Mesendoderm (in vitro differentiated cells): Measurements from ENCODE around the gene PTCD3. TPM values are rescaled to one million over a fixed set of nuclear protein-coding genes. Genes with fewer than 3 reads are reported as not detected.

ENCODE experiments used
- DNase-seq: peaks from one replicate; pipeline ENCODE4 v3.0.0; 2013
- H2AK5ac ChIP-seq: 2 replicates; pipeline ENCODE4 v1.6.1; 2013; ENCODE audit warnings: low read length, inconsistent platforms
- H2BK120ac ChIP-seq: 2 replicates; pipeline ENCODE4 v1.6.1; 2013; ENCODE audit warnings: low read depth, mild to moderate bottlenecking, low read length, moderate library complexity, mixed read lengths
- H2BK15ac ChIP-seq: replicated peaks from 2 replicates; pipeline ENCODE4 v1.6.1; 2013; ENCODE audit warnings: low read depth, mild to moderate bottlenecking, moderate library complexity
- H2BK5ac ChIP-seq: 2 replicates; pipeline ENCODE4 v1.6.1; 2013; ENCODE audit warnings: low read length, inconsistent platforms
- H3K18ac ChIP-seq: 2 replicates; pipeline ENCODE4 v1.6.1; 2013; ENCODE audit warnings: mild to moderate bottlenecking, low read length, mixed read lengths
- H3K23ac ChIP-seq: one replicate; pipeline ENCODE4 v1.6.1; 2013; ENCODE audit warnings: low read length
- H3K27ac ChIP-seq: 2 replicates; pipeline ENCODE4 v1.5.1; 2013; ENCODE audit warnings: low read depth, mild to moderate bottlenecking, inconsistent platforms, low read length, moderate library complexity
- H3K27me3 ChIP-seq: 2 replicates; pipeline ENCODE4 v1.6.1; 2013; ENCODE audit warnings: low read length, control low read depth, mild to moderate bottlenecking, inconsistent platforms; ENCODE audit not compliant: insufficient read depth, poor library complexity
- H3K36me3 ChIP-seq: 2 replicates; pipeline ENCODE4 v1.6.1; 2013; ENCODE audit warnings: low read length, inconsistent platforms; ENCODE audit not compliant: control insufficient read depth, insufficient read depth
- H3K4ac ChIP-seq: one replicate; pipeline ENCODE4 v1.6.1; 2013; ENCODE audit warnings: low read depth, mild to moderate bottlenecking, low read length, moderate library complexity
- H3K4me1 ChIP-seq: 2 replicates; pipeline ENCODE4 v1.6.1; 2013; ENCODE audit warnings: low read depth, low read length, inconsistent platforms; ENCODE audit not compliant: control insufficient read depth
- H3K4me2 ChIP-seq: 2 replicates; pipeline ENCODE4 v1.6.1; 2013; ENCODE audit warnings: low read length
- H3K4me3 ChIP-seq: 2 replicates; pipeline ENCODE4 v1.5.1; 2013; ENCODE audit warnings: mild to moderate bottlenecking, low read length
- H3K56ac ChIP-seq: one replicate; pipeline ENCODE4 v1.6.1; 2013; ENCODE audit warnings: low read length
- H3K79me1 ChIP-seq: 2 replicates; pipeline ENCODE4 v1.6.1; 2013; ENCODE audit warnings: low read length, inconsistent platforms
- H3K79me2 ChIP-seq: 2 replicates; pipeline ENCODE4 v1.6.1; 2013; ENCODE audit warnings: mild to moderate bottlenecking, low read length; ENCODE audit not compliant: control insufficient read depth, insufficient read depth
- H3K9ac ChIP-seq: 2 replicates; pipeline ENCODE4 v1.6.1; 2013; ENCODE audit warnings: low read length, inconsistent platforms
- H4K5ac ChIP-seq: one replicate; pipeline ENCODE4 v1.6.1; 2013; ENCODE audit warnings: low read length
- H4K8ac ChIP-seq: one replicate; pipeline ENCODE4 v1.6.1; 2013; ENCODE audit warnings: low read depth, mild to moderate bottlenecking, control low read depth, low read length, moderate library complexity
- WGBS: extraction: QIAGEN DNeasy Blood & Tissue Kit; methylation state at CpG from one replicate; pipeline ENCODE4 v1.1.7; 2013; ENCODE audit warnings: low lambda C conversion rate, missing lambda C conversion rate; ENCODE audit not compliant: insufficient coverage; ENCODE audit errors: extremely low coverage; 5-methylcytosine and 5-hydroxymethylcytosine counted together
- polyA plus RNA-seq, 2 experiments: library from polyadenylated mRNA; stranded (reverse); fragments of 200-250 nt; gene quantifications; one replicate each; pipeline ENCODE4 v1.2.3, GENCODE V29; 2013

Gene PTCD3
- 71.0 TPM for polyA plus RNA-seq (2013, experiment 1 of 2)
- polyA plus RNA-seq (2013, experiment 2 of 2), result 72.6 TPM

DNA sequence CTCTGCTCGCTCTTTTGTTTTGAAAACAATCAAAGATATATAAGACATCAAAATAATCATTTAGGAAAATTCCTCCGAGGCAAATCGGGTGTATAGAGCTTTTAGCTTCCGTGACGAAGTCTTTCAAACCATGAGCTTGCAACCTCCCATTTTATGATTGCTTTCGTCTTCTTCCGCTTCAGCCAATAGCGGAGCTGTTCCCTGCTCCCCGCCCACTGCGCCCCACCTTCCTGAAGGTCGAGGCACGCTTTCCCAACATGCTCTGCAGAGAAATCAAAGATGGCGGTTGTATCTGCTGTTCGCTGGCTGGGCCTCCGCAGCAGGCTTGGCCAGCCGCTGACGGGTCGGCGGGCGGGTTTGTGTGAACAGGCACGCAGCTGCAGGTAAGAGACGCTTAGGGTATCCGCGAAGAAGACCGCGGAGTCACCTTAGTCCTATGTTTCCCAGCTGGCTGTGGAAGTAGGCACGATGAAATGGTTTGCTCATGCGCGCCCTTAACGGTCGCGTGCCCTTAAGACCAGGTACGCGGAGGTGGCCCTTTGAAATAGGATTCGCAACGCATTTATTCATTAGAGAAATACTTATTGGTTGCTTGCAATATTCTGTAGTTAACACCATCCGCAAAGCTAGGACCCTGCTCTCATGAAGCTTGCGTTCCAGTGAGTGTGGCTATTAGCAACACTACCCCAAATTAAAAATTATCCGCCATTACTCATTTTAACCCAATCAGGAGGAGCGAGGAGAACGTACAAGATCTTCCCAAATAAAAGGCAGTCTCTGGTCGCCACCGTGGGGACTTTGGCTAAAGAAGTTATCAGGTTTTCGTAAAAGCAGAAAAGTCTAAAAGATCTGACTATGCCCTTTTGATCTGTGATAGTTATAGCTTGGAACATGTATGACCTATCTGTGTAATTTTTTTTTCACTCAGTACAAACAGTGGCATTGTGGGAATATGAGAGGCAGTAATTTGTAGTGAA is at the start of gene PTCD3:
Gene PTCD3 (plus strand): TSS at position 267 of the 977 bp plus-strand sequence. CDS start 13 bp downstream, at position 280.
- peak; percentile 98 for DNase-seq
- H3K56ac ChIP-seq, result peak within 1 kb of the TSS; percentile 92

DNA sequence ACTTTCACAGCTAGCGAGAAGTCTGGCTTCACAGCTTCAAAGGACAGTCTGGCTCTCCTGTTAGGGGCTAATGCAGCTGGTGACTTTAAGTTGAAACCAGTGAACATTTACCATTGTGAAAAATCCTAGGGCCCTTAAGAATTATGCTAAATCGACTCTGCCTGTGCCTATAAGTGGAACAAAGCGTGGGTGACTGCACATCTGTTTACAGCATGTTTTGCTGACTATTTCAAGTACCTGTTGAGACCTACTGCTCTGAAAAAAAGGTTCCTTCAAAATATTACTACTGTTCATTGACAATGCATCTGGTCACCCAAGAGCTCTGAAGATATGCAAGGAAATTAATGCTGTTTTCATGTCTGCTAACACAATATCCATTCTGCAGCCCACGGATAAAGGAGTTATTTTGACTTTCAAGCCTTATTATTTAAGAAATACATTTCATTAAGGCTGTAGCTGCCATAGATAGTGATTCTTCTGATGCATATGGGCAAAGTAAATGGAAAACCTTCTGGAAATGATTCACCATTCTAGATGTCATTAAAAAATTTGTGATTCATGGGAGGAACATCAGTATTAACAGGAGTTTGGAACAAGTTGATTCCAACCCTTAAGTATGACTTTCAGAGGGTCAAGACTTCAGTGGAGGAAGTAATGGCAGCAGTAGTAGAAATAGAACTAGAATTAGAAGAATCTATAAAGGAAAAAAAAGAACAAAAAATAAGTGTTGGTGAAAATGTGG is 49.3 kb upstream of the PTCD3 start:
- WGBS, result no CpG with 5 or more reads among the region's 4 CpGs
- no peak overlapping the region for H3K9ac ChIP-seq
- no peak overlapping the region for H3K4me3 ChIP-seq
- no peak overlapping the region for H3K4ac ChIP-seq
- no peak overlapping the region for H2AK5ac ChIP-seq
- DNase-seq, result no peak
- no peak overlapping the region for H2BK120ac ChIP-seq
- no peak overlapping the region for H3K23ac ChIP-seq
- H3K4me2 ChIP-seq, result no peak overlapping the region
- no peak overlapping the region for H2BK5ac ChIP-seq
- H3K36me3 ChIP-seq, result peaks cover 14% of the 10 kb centered on the region
- H4K8ac ChIP-seq, result no peak overlapping the region
- no peaks in the 10 kb centered on the region for H3K79me2 ChIP-seq
- H3K18ac ChIP-seq, result no peak overlapping the region
- no peaks in the 10 kb centered on the region for H3K4me1 ChIP-seq
- H3K56ac ChIP-seq, result no peak overlapping the region
- H3K79me1 ChIP-seq, result no peaks in the 10 kb centered on the region
- H3K27ac ChIP-seq, result no peak overlapping the region
- no peak overlapping the region for H2BK15ac ChIP-seq
- H4K5ac ChIP-seq, result no peak overlapping the region
- no peaks in the 10 kb centered on the region for H3K27me3 ChIP-seq

More for the DNA sequence above, at the start of gene PTCD3:
- peaks cover 18% of the 10 kb centered on the region for H3K79me1 ChIP-seq
- peak within 1 kb of the TSS; percentile 91 for H3K18ac ChIP-seq
- H4K8ac ChIP-seq, result no peak within 1 kb of the TSS
- peak within 1 kb of the TSS; percentile 31 for H3K27ac ChIP-seq
- H2BK120ac ChIP-seq, result no peak within 1 kb of the TSS
- no peak within 1 kb of the TSS for H2BK15ac ChIP-seq
- H2AK5ac ChIP-seq, result no peak within 1 kb of the TSS
- peak within 1 kb of the TSS; percentile 72 for H3K23ac ChIP-seq
- no peaks in the 10 kb centered on the region for H3K27me3 ChIP-seq
- WGBS, result no CpG with 5 or more reads among the region's 44 CpGs
- H4K5ac ChIP-seq, result no peak within 1 kb of the TSS
- H3K4me2 ChIP-seq, result peak within 1 kb of the TSS; percentile 74
- peak within 1 kb of the TSS; percentile 81 for H3K4ac ChIP-seq
- peak within 1 kb of the TSS; percentile 82 for H3K4me3 ChIP-seq
- H3K4me1 ChIP-seq, result no peaks in the 10 kb centered on the region
- peak within 1 kb of the TSS; percentile 88 for H3K9ac ChIP-seq
- peaks cover 70% of the 10 kb centered on the region for H3K79me2 ChIP-seq
- H2BK5ac ChIP-seq, result peak within 1 kb of the TSS; percentile 24
- H3K36me3 ChIP-seq, result peaks cover 5% of the 10 kb centered on the region

DNA sequence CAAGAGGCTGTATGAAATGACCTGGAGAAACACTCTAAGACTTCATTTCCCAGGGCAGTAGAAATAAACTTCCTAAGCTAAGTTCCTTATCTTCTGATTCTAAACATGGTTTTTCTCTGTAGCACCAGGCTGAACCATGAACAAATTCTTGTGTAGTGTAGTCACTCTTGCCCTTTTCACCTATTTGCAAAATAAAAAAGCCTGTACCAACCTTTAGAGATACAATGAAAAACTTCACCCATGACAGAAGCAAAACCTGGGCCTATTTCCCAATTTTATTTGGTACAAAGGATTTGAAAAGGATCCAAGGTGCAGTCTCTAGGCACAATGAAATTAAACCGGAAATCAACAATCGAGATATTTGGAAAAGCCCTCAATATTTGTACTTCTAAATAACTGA is 44.0 kb upstream of the PTCD3 start:
- no peaks in the 10 kb centered on the region for H3K4me1 ChIP-seq
- no peak overlapping the region for H3K27ac ChIP-seq
- H4K8ac ChIP-seq, result no peak overlapping the region
- no peak overlapping the region for H3K9ac ChIP-seq
- H2BK120ac ChIP-seq, result no peak overlapping the region
- H2BK15ac ChIP-seq, result no peak overlapping the region
- H3K4me2 ChIP-seq, result no peak overlapping the region
- no peak for DNase-seq
- no peaks in the 10 kb centered on the region for H3K79me1 ChIP-seq
- H4K5ac ChIP-seq, result no peak overlapping the region
- H3K4me3 ChIP-seq, result no peak overlapping the region
- no peak overlapping the region for H3K23ac ChIP-seq
- no peak overlapping the region for H3K18ac ChIP-seq
- H3K27me3 ChIP-seq, result no peaks in the 10 kb centered on the region
- no peak overlapping the region for H3K56ac ChIP-seq
- no peak overlapping the region for H3K4ac ChIP-seq
- WGBS, result no CpG with 5 or more reads among the region's 2 CpGs
- no peaks in the 10 kb centered on the region for H3K79me2 ChIP-seq
- H3K36me3 ChIP-seq, result peaks cover 6% of the 10 kb centered on the region
- no peak overlapping the region for H2BK5ac ChIP-seq
- H2AK5ac ChIP-seq, result no peak overlapping the region

DNA sequence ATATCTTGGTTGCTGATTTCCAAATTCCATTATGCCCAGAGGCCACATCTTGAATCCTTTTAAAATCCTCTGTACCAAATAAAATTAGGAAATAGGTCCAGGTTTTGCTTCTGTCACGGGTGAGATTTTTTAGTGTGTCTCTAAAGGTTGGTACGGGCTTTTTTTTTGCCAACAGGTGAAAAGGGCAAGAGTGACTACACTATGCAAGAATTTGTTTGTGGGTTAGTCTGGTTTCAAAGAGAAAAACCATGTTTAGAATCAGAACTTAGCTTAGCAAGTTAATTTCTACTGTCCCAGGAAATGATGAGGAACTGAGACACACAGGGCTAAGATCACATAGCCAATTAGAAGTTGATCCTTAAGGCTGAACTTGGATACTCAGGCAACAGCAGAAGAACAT is 42.0 kb upstream of the PTCD3 start:
- Histone ChIP-seq H3K4me3 (no peak overlapping the region), H3K4me1 (no peaks in the 10 kb centered on the region), H4K5ac (no peak overlapping the region), H4K8ac (no peak overlapping the region), H3K27me3 (no peaks in the 10 kb centered on the region), H3K23ac (no peak overlapping the region), H2AK5ac (no peak overlapping the region), H2BK5ac (no peak overlapping the region), H2BK120ac (no peak overlapping the region), H3K36me3 (peaks cover 7% of the 10 kb centered on the region), H3K79me1 (no peaks in the 10 kb centered on the region), H3K4me2 (no peak overlapping the region), H3K9ac (no peak overlapping the region), H3K4ac (no peak overlapping the region), H3K18ac (no peak overlapping the region), H2BK15ac (no peak overlapping the region), H3K56ac (no peak overlapping the region), H3K27ac (no peak overlapping the region), H3K79me2 (no peaks in the 10 kb centered on the region)
- WGBS, result no CpG with 5 or more reads among the region's 2 CpGs
- no peak for DNase-seq

DNA sequence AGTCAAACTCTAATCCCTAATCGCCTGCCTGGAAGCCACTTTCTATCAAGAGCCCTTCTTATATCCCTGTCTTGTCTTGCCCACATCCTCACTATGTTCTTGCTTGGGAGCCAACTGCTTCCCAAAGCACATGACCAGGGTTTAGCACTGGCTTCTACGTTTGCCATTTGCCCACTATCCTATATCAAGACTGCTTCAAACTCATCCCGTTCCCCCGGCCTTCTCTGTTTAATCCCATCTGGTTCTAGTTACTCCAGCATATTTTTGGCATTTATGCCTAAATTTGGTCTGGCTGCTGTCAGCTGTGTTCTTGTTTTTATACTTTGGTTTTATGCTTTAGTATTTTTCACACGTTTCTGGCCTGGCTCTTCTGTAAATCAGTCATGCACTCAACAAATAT is 40.5 kb upstream of the PTCD3 start:
- H3K4ac ChIP-seq, result no peak overlapping the region
- H4K8ac ChIP-seq, result no peak overlapping the region
- H3K4me2 ChIP-seq, result no peak overlapping the region
- no peak overlapping the region for H3K56ac ChIP-seq
- no peaks in the 10 kb centered on the region for H3K27me3 ChIP-seq
- no peak overlapping the region for H4K5ac ChIP-seq
- no peaks in the 10 kb centered on the region for H3K79me1 ChIP-seq
- H2BK5ac ChIP-seq, result no peak overlapping the region
- WGBS, result no CpG with 5 or more reads among the region's 5 CpGs
- H3K23ac ChIP-seq, result no peak overlapping the region
- H3K4me3 ChIP-seq, result no peak overlapping the region
- H2AK5ac ChIP-seq, result no peak overlapping the region
- H2BK15ac ChIP-seq, result no peak overlapping the region
- no peak overlapping the region for H2BK120ac ChIP-seq
- H3K27ac ChIP-seq, result no peak overlapping the region
- no peaks in the 10 kb centered on the region for H3K4me1 ChIP-seq
- no peak for DNase-seq
- H3K79me2 ChIP-seq, result no peaks in the 10 kb centered on the region
- H3K18ac ChIP-seq, result no peak overlapping the region
- H3K36me3 ChIP-seq, result peaks cover 12% of the 10 kb centered on the region
- H3K9ac ChIP-seq, result no peak overlapping the region
